GM21825 (cell line): Measurements from ENCODE around the gene ZNF587B.
"Not testable (repeated sequence)": the region's sequence is repeated elsewhere in the genome, so short reads cannot be mapped to it uniquely, and the experiment has no call there.

Experiments used
- ATAC-seq: cut with Tn5 transposase; IDR thresholded peaks from one replicate; pipeline ENCODE4 v1.9.1; 2021; ENCODE audit warnings: mild to moderate bottlenecking, moderate library complexity; ENCODE audit not compliant: unreplicated experiment

Gene ZNF587B

GRCh38 chr19:57867868-57868492 is 37.9 kb downstream of the ZNF587B start:
- no peak for ATAC-seq

- not testable (repeated sequence) for ATAC-seq
Measured at GRCh38 chr19:57869655-57870054, 39.6 kb downstream of the ZNF587B start.

- no peak for ATAC-seq
Measured at GRCh38 chr19:57870225-57870624, 40.1 kb downstream of the ZNF587B start.

- ATAC-seq = no peak
Measured at GRCh38 chr19:57872450-57872849, 42.4 kb downstream of the ZNF587B start.

- not testable (repeated sequence) for ATAC-seq
Measured at GRCh38 chr19:57873883-57874799, 44.0 kb downstream of the ZNF587B start.

- ATAC-seq = no peak
Measured at GRCh38 chr19:57886046-57886445, 55.9 kb downstream of the ZNF587B start.

GRCh38 chr19:57887195-57887941 is 57.3 kb downstream of the ZNF587B start:
- no peak for ATAC-seq

- ATAC-seq = no peak
Measured at GRCh38 chr19:57888107-57888559, 58.0 kb downstream of the ZNF587B start.

- peak; percentile 75 for ATAC-seq
Measured at GRCh38 chr19:57888560-57889231, 58.6 kb downstream of the ZNF587B start, which contains the start of gene ZNF814. ZNF814 (minus strand) TSS chr19:57889037; CDS start chr19:57888802, 235 bp downstream.

- ATAC-seq = not testable (repeated sequence)
Measured at GRCh38 chr19:57890706-57891105, 60.6 kb downstream of the ZNF587B start.
